Measurements from ENCODE around the gene FAM9C.

Gene FAM9C

GRCh38 chrX:13001961-13002671 is 42.3 kb downstream of the FAM9C start:
- no peak for DNase-seq

- DNase-seq, result no peak
Measured at GRCh38 chrX:13001097-13001496, 43.3 kb downstream of the FAM9C start.

DNA sequence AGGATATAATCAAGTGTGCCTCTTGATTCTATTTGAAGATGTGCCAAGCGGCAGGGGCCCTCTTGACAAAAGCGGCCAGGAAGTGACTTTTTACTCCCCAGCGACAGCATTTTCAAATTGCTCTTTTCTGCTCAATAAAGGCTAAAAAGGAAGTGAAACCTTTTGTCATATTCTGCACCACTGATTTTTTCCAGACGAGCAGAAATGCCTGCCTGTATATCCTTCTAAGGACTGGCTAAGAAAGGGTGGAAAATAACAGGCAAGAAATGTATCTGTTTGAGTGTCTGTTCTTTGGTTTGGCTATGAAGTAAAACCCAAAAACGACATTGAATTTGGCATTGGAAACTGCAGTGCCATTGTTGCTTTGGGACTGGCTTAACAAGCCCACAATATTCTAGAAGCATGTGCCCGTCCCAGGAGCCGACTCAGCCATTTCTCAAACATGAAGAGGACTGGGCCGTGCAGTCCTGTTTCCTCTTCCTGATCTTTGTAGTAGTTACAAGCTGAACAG is 44.1 kb downstream of the FAM9C start:
- no peak for DNase-seq

DNA sequence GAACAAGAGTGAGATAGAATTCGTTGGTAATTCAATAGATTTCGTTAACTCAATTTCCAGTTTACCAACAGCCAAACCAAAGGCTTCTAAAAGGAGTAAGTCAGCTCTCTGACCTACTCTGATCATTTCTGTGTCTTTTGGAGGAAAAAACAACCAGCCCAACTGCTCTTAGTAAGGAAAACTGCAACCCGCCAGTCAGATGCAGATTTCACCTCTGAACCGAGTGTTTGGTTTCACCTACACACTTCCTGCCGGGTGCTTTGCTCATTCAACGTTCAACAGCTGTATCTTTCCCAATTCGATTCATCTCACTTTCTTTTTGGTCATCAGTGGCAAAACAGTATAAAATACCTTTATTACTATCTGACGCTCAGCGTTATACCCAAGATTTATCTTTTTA is 45.0 kb downstream of the FAM9C start:
- DNase-seq, result no peak

GRCh38 chrX:12997906-12998687 is 46.3 kb downstream of the FAM9C start:
- DNase-seq, result peak; percentile 29

GRCh38 chrX:12996934-12997435 is 47.4 kb downstream of the FAM9C start:
- no peak for DNase-seq

DNA sequence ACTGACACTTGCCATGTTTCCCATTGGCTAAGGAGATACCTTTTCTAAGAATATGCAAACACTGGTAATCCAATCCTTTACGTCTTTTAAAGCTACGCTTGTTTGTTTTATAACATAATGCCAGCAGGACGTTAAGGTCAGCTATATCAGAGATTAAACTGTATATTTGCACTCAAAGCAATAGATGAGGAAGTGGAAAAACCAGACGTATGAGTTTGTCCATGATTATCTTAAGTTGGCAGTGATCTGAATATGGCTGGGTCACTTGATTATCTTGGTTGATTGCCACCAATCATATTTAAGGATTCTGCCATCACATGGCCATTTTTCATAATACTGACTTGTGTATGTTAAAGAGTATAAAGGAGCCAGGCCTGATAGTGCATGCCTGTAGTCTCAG is 50.1 kb downstream of the FAM9C start:
- DNase-seq, result no peak

- no peak for DNase-seq
Measured at GRCh38 chrX:12993826-12994225, 50.6 kb downstream of the FAM9C start.

- no peak for DNase-seq
Measured at GRCh38 chrX:12992544-12993118, 51.8 kb downstream of the FAM9C start.

GRCh38 chrX:12991575-12991974 is 52.8 kb downstream of the FAM9C start:
- no peak for DNase-seq

DNA sequence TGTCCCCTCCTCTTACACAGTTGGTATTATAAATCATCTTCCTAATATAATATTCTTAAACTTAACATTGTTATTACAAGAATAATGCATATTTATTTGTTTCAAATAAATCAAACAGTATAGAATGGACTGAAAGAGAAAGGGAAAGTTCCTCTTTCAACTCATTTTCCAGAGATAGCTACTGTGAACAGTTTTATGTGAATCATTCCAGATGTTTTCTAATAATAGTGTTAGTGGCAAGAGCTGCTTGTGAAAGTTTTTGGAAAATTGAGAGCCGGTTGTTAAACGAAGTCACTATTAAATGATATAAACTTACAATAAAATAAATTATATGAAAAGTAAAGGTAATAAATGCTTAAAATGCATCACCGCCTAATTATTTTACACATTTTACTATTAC is 55.0 kb downstream of the FAM9C start:
- DNase-seq, result no peak

DNA sequence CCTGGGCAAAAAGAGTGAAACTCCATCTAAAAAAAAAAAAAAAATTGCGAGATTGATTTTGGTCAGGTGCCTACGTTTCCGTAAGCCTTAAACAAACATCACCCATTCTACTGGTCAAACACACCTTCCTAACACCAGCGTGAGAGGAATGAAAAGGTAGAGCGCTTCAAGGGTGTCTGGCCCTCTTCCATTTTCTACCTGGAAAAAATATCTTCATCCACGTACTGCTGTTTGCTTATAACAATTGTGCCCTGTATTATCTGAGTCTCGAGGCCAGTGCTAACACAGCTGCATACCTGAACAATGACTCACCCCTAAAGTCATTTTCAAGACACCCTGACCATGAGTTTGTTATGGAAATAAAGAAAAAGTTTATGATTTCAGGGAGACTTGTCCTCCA is 55.6 kb downstream of the FAM9C start:
- no peak for DNase-seq

- DNase-seq, result no peak
Measured at GRCh38 chrX:12987900-12988594, 56.4 kb downstream of the FAM9C start.

- DNase-seq, result no peak
Measured at GRCh38 chrX:12987340-12987739, 57.1 kb downstream of the FAM9C start.

DNA sequence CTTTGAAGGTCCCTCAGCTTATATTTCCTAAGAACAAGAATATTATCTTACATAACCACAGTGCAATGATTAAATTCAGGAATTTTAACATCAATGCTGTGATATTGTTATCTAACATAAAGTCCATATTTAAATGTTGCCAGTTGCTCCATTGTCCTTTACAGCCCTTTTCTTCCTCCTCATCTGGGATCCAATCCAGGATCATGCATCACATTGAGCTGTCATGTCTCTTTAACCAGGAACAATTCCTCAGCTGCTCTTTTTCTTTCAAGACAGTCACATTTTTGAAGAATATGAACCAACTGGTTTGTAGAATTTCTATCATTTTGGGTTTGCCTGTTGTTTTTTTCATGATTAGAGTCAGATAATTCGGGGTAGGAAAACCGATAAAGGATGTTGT is 57.5 kb downstream of the FAM9C start:
- DNase-seq, result no peak

- DNase-seq, result no peak
Measured at GRCh38 chrX:12986164-12986779, 58.1 kb downstream of the FAM9C start.
